22Rv1 (cell line): ENCODE measurements around the gene CAMSAP2.

ENCODE experiments used
- ZFX ChIP-seq: fragments of 450-650 bp; IDR thresholded peaks from 2 replicates; pipeline ENCODE4 v1.6.1; 2017; ENCODE audit warnings: antibody characterized with exemption, borderline replicate concordance
- TF ChIP-seq, protein P1 (sequence below): fragments of 450-650 bp; IDR thresholded peaks from 2 replicates; pipeline ENCODE4 v1.5.1; 2017; ENCODE audit warnings: mild to moderate bottlenecking

DNA sequence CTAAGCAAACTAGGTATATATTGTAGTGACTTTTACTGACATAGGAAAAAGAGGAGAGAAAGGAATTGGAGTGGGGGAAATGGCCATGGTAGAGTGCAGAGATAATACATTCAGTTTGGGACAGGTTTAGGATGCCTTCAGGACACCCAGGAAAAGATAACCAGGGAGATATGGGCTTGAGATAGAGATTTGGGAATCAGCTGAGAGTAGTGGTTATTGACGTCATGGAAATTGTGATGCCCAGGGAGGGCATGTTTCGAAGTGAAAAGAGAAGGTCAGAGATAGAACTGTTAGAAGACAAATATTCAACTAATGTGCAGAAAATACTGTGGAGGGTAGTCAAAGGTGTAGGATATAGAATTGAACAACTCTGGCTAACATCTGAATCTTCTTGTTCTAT is 40.6 kb downstream of the CAMSAP2 start:
- TF ChIP-seq, protein P1, sequence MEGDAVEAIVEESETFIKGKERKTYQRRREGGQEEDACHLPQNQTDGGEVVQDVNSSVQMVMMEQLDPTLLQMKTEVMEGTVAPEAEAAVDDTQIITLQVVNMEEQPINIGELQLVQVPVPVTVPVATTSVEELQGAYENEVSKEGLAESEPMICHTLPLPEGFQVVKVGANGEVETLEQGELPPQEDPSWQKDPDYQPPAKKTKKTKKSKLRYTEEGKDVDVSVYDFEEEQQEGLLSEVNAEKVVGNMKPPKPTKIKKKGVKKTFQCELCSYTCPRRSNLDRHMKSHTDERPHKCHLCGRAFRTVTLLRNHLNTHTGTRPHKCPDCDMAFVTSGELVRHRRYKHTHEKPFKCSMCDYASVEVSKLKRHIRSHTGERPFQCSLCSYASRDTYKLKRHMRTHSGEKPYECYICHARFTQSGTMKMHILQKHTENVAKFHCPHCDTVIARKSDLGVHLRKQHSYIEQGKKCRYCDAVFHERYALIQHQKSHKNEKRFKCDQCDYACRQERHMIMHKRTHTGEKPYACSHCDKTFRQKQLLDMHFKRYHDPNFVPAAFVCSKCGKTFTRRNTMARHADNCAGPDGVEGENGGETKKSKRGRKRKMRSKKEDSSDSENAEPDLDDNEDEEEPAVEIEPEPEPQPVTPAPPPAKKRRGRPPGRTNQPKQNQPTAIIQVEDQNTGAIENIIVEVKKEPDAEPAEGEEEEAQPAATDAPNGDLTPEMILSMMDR, result no peak
- TF ChIP-seq ZFX, result no peak
